NOMO-1 treated with dmso at 0.1 percent for 144 hours (cell line): ENCODE results near the gene CLPTM1L.
"Not testable (repeated sequence)": the region's sequence is repeated elsewhere in the genome, so short reads cannot be mapped to it uniquely, and the experiment has no call there.

Experiments
- DNase-seq: peaks from one replicate; lab custom pipeline; 2025; ENCODE audit not compliant: unreplicated experiment; lab: John Stamatoyannopoulos, UW

The CLPTM1L gene

DNA sequence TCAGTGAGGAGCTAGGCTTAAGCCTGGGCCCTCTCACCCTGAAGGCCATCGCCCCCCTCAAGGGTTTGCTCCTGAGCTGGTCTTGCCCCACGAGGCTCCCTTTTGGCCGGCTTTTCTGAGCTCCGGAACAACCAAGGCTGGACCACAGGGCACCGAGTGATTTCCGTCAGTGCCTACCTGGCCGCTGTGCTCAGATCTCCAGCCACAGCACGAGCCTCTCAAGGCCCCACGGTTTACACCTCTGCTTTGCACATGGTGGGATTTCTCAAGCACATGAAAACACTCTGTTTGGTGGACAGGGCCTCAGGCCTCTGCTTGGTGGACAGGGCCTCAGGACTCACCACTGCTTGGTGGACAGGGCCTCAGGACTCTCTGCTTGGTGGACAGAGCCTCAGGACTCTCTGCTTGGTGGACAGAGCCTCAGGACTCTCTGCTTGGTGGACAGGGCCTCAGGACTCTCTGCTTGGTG is 15.8 kb downstream of the CLPTM1L start:
- no peak for DNase-seq

DNA sequence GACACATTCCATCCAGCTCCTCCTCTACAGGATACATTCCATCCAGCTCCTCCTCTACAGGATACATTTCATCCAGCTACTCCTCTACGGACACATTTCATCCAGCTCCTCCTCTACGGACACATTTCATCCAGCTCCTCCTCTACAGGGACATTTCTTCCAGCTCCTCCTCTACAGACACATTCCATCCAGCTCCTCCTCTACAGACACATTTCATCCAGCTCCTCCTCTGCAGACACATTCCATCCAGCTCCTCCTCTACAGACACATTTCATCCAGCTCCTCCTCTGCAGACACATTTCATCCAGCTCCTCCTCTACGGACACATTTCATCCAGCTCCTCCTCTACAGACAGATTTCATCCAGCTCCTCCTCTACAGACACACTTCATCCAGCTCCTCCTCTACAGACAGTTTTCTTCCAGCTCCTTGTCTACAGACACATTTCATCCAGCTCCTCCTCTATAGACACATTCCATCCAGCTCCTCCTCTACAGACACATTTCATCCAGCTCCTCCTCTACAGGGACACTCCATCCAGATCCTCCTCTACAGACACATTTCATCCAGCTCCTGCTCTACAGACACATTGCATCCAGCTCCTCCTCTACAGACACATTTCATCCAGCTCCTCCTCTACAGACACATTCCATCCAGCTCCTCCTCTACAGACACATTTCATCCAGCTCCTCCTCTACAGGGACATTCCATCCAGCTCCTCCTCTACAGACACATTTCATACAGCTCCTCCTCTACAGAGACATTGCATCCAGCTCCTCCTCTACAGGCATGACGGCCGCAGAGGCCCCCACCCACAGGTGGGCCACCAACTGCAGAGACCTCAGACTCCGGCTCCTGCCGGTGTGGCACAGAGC is 16.4 kb downstream of the CLPTM1L start:
- not testable (repeated sequence) for DNase-seq

DNA sequence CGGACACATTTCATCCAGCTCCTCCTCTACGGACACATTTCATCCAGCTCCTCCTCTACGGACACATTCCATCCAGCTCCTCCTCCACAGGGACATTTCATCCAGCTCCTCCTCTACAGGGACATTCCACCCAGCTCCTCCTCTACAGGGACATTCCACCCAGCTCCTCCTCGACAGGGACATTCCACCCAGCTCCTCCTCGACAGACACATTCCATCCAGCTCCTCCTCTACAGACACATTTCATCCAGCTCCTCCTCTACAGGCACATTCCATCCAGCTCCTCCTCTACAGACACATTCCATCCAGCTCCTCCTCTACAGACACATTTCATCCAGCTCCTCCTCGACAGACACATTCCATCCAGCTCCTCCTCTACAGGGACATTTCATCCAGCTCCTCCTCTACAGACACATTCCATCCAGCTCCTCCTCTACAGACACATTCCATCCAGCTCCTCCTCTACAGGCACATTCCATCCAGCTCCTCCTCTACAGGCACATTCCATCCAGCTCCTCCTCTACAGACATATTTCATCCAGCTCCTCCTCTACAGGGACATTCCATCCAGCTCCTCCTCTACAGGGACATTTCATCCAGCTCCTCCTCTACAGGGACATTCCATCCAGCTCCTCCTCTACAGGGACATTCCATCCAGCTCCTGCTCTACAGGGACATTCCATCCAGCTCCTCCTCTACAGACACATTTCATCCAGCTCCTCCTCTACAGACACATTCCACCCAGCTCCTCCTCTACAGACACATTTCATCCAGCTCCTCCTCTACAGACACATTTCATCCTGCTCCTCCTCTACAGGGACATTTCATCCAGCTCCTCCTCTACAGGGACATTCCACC is 17.8 kb downstream of the CLPTM1L start:
- DNase-seq = not testable (repeated sequence)

DNA sequence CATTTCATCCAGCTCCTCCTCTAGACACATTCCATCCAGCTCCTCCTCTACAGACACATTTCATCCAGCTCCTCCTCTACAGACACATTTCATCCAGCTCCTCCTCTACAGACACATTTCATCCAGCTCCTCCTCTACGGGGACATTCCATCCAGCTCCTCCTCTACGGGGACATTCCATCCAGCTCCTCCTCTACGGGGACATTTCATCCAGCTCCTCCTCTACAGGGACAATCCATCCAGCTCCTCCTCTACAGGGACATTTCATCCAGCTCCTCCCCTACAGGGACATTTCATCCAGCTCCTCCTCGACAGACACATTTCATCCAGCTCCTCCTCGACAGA is 18.4 kb downstream of the CLPTM1L start:
- not testable (repeated sequence) for DNase-seq

DNA sequence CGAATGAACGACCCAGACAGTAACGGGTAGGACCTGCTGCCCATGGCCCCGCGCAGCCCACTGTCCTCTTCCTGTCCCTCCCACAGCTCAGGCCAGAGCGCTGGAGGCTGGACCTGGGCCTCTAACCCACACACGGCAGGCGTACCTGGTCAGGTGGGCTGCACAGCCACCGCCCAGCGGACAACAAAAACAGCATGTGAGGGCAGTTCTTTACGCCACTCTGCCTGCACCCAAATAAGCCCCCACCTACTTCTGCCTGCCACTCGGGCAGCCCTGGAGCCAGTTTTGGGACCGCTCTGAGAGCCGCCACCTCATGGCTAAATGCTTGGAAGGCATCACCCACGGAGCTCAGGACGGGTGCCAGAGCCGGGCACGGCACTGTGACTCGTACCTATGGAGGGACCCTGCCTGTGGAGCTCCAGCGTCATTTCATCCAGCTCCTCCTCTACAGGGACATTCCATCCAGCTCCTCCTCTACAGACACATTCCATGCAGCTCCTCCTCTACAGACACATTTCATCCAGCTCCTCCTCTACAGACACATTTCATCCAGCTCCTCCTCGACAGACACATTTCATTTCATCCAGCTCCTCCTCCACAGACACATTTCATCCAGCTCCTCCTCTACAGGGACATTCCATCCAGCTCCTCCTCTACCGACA is 18.9 kb downstream of the CLPTM1L start:
- DNase-seq = no peak

DNA sequence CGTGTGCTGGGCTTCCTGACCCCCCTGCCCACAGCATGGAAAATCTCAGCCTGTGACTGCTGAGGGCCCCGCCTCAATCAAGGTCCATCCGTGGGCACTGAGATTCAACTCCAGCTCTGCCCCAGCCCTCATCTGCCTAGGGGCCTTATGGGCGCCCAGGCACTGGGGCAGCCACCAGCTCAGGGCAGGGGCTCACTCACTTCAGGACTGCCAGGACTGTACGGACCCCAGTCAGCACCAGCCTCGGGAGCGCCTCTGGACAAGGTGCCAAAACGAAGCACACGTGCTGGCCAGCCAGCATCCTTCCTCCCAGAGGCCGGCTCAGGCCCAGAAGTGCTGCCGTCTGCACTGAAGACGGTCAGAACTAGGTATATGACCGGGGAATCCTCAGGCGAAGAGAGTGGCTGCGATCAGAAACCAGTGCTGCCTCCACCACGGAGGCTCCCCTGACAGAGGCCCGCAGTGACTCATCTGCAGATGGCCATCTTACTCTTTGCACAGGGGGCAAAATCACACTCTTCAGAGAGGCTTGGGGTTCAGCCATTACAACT is 19.6 kb downstream of the CLPTM1L start:
- no peak for DNase-seq

DNA sequence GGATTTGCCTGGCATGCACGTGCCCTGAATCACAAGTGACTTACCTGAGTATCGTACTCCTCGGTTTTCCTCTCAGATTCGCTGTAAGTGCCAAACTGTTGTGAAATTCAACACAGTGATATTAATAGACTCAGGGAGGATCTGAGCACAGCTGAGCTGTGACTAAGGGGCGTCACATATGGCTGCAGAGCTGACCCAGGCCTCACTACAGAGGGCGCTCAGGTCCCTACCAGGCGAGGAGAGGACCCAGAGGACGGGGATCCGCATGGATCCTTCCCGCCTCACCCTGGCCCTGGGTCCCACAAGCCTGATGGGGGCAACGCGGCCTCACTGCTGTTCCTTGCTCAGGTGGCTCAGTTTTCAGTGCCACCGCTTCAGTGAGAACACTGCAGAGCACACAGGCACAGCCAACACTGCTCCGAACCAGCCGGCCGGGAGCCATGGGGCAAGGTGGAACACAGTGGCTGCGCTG is 20.1 kb downstream of the CLPTM1L start:
- no peak for DNase-seq

DNA sequence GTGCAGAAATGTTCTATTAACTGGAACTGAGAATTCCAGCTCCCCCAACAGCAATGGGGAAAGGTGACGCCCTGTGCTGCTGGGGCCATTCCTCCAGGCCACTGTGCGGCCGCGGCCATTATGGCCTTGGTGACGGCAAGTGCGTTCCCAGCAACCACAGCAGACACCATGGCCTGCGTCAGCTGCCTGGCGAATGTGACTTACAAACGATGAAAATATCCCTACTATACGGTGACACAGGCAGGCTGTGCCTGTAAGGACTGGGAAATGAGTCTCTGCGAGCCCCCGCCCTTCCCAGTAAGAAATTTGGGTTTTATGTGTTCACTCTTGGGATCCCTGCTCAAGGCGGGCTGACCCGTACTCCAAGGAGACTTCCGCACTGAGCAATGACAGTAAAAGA is 20.6 kb downstream of the CLPTM1L start:
- no peak for DNase-seq

DNA sequence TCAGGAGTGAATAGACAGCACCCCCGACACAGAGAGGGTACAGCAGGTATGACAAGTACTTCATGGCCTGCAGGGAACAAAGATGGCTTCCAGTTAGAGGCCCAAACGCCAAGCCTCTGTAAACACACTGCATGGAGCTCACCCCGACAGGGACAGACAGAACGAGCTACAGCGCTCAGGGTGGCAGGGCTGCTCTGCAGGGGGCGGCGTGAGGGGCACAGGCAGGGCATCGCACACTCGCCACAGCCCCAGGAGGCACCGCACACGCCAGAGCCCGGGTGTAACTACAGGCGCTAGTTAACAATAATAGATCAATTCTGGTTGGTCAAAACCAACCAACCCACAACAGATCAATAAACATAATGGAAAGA is 21.1 kb downstream of the CLPTM1L start:
- no peak for DNase-seq

DNA sequence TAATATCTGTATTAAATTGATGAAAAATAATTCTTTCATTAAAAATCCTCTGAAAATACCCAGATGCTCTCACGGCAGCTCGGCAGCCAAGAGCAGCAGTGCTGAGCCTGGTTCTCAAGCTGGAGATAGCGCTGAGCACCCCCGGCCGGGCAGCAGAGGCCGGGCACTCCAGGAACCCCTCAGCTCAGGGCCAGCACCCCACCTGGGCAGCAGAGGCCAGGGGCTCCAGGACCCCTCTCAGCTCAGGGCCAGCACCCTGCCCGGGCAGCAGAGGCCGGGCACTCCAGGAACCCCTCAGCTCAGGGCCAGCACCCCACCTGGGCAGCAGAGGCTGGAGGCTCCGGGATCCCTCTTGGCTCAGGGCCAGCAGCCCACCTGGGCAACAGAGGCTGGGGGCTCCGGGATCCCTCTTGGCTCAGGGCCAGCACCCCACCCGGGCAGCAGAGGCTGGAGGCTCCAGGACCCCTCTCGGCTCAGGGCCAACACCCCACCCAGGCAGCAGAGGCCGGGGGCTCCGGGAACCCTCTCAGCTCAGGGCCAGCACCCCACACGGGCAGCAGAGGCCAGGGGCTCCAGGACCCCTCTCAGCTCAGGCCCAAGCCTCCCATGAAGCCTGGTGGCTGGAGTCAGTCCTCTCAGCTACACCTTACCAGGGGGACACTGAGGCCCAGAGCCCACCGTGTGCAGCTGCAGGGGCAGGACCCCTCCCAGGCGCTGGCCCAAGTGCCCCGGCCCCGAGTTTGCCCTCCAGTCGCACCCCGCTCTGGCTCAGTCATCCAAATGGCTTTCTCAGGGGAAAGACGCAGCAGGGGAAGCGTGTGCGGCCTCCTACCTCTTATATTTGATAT is 21.7 kb downstream of the CLPTM1L start:
- DNase-seq = no peak

DNA sequence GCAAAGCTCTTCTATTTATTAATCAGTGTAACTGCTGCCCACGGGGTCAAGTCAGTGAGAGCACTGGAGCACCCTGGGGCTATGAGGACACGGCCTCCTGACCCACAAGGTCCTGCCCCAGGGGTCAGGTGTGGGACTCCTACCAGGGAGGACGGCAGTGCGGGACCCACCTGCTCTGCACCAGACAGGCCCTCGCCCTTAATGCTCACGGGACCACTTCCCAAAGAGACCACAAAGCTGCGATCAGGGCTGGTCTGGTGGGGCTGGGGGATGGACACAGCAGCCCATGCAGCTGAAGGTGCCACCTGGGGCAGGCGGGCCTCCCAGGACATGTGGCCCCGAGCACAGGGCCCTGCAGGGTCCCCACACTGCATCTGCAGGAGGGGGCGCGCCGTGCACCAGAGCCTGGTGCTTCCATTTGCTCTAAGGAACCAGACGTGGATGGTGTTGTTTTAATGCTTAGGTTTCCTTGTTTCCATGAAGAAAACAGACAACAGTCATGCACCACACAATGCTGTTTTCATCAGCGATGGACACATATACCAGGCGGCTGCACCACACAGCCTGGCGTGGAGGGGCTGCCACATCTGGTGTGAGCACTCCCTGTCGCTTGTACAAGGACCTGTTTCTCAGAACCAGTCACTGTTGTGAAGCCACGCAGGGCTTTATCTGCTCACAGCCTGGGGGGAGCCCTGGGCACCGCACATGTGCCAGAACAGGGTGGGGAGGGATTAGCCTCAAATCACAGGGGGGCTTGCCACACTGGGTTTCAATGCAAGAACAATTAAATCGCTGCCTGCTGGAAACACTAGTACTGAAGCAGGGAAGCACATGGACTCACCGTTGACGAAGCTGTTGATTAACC is 22.6 kb downstream of the CLPTM1L start:
- DNase-seq = no peak

DNA sequence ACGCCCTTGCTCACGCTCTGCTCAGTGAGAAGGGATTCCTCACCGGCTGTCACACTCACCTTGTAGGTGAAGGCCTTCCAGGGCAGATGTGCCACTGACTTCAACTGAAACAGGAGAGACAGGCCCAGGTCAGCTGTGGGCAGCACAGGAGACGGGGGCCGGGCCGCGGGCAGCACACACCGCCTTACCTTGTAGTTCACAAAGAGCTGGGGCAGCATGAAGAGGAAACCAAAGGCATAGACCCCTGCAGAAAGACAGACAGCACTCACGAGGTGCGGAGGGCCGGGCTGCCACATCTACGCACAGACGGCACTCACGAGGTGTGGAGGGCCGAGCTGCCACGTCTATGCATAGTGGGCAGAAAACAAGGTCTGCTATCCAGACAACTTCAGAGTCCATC is 23.3 kb downstream of the CLPTM1L start:
- DNase-seq = no peak

DNA sequence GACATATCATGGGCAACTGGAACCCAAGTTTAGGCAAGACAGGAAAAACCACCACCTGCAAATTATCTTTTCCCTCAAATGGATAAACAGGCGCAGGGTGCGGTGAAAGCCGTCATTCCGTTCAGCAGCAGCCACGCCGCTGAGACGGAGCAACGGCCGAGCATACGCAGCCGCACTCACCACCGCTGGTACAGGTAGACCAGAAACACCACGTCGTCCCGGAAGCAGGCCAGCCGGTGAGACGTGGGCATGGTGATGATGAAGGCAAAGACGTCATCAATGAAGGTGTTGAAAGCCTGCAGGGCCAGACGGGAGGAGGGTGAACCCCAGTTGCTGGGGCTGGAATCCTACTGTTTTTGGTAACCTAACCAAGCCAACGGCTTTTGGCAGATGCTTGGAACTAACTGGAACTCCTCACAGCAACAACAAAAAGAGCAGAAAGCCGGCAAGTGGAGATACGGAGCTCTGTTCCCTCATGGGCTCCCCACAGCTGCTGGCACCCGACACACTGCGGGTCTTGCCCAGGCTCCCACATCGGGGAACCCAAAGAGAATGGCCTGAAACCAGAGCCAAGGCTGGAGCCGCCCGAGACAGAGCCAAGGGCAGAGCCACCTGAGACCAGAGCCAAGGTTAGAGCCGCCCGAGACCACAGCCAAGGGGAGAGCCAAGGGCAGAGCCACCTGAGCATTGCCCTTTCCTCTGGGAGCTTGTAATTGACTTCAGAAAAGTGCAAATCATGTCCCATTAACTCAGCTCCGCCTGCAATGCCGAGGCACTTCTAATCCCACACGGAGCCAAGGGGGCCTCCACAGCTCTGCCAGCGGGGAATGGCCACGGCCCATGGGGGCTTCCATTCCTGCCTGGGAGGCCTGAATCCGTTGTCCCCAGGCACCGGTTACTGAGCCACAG is 24.2 kb downstream of the CLPTM1L start:
- DNase-seq = no peak

DNA sequence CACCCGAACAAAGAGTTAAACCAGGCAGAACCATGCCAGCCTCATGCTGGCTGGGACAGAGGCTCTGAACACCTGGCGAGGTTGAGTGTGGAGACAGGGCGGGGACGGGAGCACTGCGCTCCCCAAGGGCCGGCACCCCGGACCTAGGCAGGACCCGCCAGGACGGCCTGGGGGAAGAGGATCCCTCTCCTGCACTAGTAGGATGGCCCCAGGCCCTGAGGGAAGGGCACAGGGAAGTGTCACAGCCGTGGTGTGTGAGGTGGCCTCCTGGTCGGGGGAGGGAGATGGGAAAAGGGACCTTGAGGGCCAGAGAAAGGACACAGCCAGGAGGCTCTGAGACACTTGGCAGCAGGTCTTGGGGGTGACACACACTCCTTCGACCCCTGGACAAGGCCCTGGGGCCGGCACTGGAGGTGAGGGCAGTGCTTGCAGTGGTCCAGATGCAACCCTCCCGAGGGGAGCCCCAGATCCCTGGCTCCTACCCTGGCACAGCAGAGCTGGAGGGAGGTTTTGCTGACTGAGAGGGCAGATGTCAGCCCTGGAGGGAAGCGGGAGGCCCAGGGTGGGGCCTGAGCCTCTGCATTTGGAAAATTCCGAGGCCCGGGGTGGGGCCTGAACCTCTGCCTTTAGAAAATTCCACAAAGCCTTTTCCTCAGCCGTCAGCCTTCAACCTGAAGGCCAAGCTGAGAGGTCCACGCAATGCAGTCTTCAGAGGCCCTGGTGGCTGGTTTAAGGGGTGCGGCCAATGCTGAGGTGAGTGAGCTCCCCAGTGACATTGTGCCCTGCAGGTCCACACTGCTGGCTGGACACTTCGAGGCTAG is 25.3 kb downstream of the CLPTM1L start:
- DNase-seq = no peak

DNA sequence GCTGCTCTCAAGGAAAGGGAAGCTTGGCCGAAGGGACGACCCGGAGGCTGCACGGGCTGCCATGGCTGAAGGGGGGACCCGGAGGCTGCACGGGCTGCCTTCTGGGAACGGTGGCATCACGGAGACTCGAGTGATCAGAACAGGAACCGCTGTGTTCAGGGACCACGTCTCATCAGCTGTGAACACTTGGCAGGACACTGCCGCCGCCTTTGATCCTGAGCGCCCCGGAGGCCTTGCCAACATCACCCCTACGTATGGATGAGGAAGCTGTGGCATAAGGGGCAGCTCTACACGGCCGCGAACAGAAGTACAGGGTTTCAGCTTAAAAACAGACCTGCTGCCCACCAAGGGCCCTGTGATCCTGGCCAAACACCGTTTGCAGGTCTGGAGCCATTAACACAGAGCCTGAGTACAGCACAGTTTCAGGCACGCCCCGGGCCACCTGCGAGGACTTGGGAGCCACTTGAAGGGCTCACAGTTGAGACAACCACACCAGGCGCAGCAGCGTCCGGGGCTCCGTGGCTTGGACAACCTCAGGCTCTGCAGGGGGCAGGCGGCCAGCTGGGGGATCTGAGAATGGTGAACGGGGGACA is 26.1 kb downstream of the CLPTM1L start:
- DNase-seq = no peak

DNA sequence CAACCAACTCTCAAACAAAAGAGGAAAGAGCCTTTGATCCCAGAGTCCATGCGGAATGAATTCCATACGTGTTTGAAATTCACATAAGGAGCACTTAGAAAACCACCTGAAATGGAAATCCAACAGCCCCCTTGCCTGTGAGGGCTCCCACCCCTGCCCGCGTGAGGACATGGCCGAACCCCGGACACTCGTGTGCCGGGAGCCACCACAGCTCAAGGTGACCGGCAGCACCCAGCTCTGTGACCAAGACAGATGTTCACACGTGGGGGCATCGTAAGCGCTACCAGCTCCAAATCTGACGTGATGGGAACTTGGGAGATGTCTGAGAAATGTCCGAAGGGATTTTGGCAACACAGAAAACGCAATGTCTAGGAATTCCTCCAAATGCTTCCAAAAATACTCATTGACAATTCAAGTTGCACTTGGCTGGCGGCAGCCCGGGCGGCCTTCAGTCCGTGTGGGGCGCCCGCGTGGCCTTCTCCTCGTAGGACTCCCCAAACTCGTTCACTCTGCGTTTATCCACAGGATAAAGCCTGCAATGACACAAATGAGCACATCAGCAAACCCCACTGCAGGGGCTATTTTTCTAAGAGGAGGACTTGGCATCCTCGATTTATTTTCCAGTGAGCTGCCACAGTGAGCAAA is 26.9 kb downstream of the CLPTM1L start:
- DNase-seq = no peak
